ENCODE measurements around the gene HNRNPH2.
A peak's percentile ranks its signal among the peaks of the same experiment; 100 is the strongest.

The HNRNPH2 gene

GRCh38 chrX:101397779-101398178, 10.2 kb upstream of the HNRNPH2 start:
- DNase-seq, result peak; percentile 44

- DNase-seq, result no peak
Observed at GRCh38 chrX:101398694-101399093, 9.3 kb upstream of the HNRNPH2 start.

- no peak for DNase-seq
Observed at GRCh38 chrX:101399825-101400224, 8.2 kb upstream of the HNRNPH2 start.

- DNase-seq, result peak; percentile 25
Observed at GRCh38 chrX:101407167-101407747, 765 bp upstream of the HNRNPH2 start.

- DNase-seq, result no peak
Observed at GRCh38 chrX:101408532-101408841, 465 bp downstream of the HNRNPH2 start.

- DNase-seq, result peak; percentile 23
Observed at GRCh38 chrX:101409043-101409442, 1.0 kb downstream of the HNRNPH2 start.

- DNase-seq, result no peak
Observed at GRCh38 chrX:101410461-101410860, 2.4 kb downstream of the HNRNPH2 start.

- DNase-seq, result no peak
Observed at GRCh38 chrX:101411984-101412383, 4.0 kb downstream of the HNRNPH2 start.

- DNase-seq, result peak; percentile 80
Observed at GRCh38 chrX:101415180-101416145, 7.4 kb downstream of the HNRNPH2 start.

GRCh38 chrX:101416691-101417090, 8.7 kb downstream of the HNRNPH2 start:
- no peak for DNase-seq

- no peak for DNase-seq
Observed at GRCh38 chrX:101417190-101417589, 9.2 kb downstream of the HNRNPH2 start.

GRCh38 chrX:101417981-101418841, 10.2 kb downstream of the HNRNPH2 start:
- peak; percentile 19 for DNase-seq

GRCh38 chrX:101419489-101419888, 11.5 kb downstream of the HNRNPH2 start:
- DNase-seq, result no peak

- DNase-seq, result no peak
Observed at GRCh38 chrX:101427954-101428353, 19.9 kb downstream of the HNRNPH2 start.

GRCh38 chrX:101429934-101430333, 21.9 kb downstream of the HNRNPH2 start:
- DNase-seq, result no peak

GRCh38 chrX:101430457-101431078, 22.5 kb downstream of the HNRNPH2 start:
- no peak for DNase-seq

GRCh38 chrX:101442085-101442484, 34.1 kb downstream of the HNRNPH2 start:
- no peak for DNase-seq

- no peak for DNase-seq
Observed at GRCh38 chrX:101449279-101449678, 41.3 kb downstream of the HNRNPH2 start.

GRCh38 chrX:101450085-101450484, 42.1 kb downstream of the HNRNPH2 start:
- no peak for DNase-seq

- DNase-seq, result no peak
Observed at GRCh38 chrX:101450961-101451360, 42.9 kb downstream of the HNRNPH2 start.

GRCh38 chrX:101452056-101452455, 44.0 kb downstream of the HNRNPH2 start:
- DNase-seq, result no peak

- peak; percentile 57 for DNase-seq
Observed at GRCh38 chrX:101460669-101461068, 52.6 kb downstream of the HNRNPH2 start.

- DNase-seq, result peak; percentile 56
Observed at GRCh38 chrX:101462892-101463291, 54.9 kb downstream of the HNRNPH2 start.
